Activated CD4-positive, alpha-beta T cell treated with anti-CD3 and anti-CD28 coated beads for 36 hours (primary cell): Measurements from ENCODE around the gene ARIH1. TPM values are rescaled to one million over a fixed set of nuclear protein-coding genes. Genes with fewer than 3 reads are reported as not detected.

Experiments used
- ATAC-seq: fragments of 200-7000 bp; cut with Tn5 transposase; one replicate; pipeline ENCODE4 v1.10.0; 2021; ENCODE audit warnings: mild to moderate bottlenecking, moderate library complexity
- CTCF ChIA-PET: fragments of 350-600 bp; sonication (Branson Sonifier 250); formaldehyde crosslinking; loops from one replicate; lab custom pipeline; 2021; ENCODE audit warnings: antibody characterized with exemption; lab: Charles Lee
- POLR2A ChIA-PET: fragments of 350-600 bp; sonication (Branson Sonifier 250); formaldehyde crosslinking; loops from one replicate; lab custom pipeline; 2021; ENCODE audit warnings: antibody characterized with exemption, inconsistent platforms; lab: Charles Lee
- DNase-seq: peaks from one replicate; pipeline ENCODE4 v3.0.0-alpha.2; 2020
- H3K27ac Mint-ChIP-seq: one replicate; pipeline ENCODE4 v1.8.0; 2021; ENCODE audit warnings: mixed read lengths
- H3K27me3 Mint-ChIP-seq: one replicate; pipeline ENCODE4 v1.8.0; 2021; ENCODE audit warnings: mixed read lengths
- H3K36me3 Mint-ChIP-seq: one replicate; pipeline ENCODE4 v1.8.0; 2021; ENCODE audit warnings: low read depth, mixed read lengths
- H3K4me1 Mint-ChIP-seq: one replicate; pipeline ENCODE4 v1.8.0; 2021; ENCODE audit warnings: mixed read lengths
- H3K4me3 Mint-ChIP-seq: one replicate; pipeline ENCODE4 v1.8.0; 2021; ENCODE audit warnings: mild to moderate bottlenecking, moderate library complexity, mixed read lengths
- H3K9me3 Mint-ChIP-seq: one replicate; pipeline ENCODE4 v1.8.0; 2021; ENCODE audit warnings: low read depth, mixed read lengths
- intact Hi-C, 2 experiments: fragments of 100-400 bp; cut with DNase I in 1 of 2; cut with micrococcal nuclease in 1 of 2; formaldehyde crosslinking; loops; one replicate each; pipeline versions ENCODE4 v1.14.2 to v1.15.1; 2022 to 2024; cut with DNase I, micrococcal nuclease
- total RNA-seq, 2 experiments: library from RNA; stranded (reverse); gene quantifications; one replicate each; pipeline ENCODE4 v1.2.3, GENCODE V29; 2021

ARIH1 gene
- total RNA-seq, 2 experiments from 2014 or later: 177 to 195 TPM

DNA sequence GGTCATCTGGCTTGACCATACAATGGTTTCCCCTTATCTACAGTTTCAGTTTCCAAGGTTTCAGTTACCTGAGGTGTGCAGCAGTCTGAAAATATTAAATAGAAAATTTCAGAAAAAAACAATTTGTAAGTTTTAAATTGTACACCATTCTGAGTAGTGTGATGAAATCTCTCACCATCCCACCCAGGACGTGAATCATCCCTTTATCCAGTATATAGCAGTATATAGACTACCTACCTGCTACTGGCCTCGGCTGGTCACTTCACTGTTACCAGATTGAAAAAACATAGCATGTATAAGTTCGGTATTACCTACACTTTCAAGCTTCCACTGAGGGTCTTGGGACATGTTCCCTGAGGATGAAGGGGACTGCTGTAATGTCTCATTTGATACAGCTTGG lies 12.0 kb downstream of the ARIH1 start:
- peaks cover 72% of the 10 kb centered on the region for H3K4me1 Mint-ChIP-seq
- intact Hi-C loops: no loop called here
- H3K4me3 Mint-ChIP-seq: no peak overlapping the region
- H3K27me3 Mint-ChIP-seq: no peaks in the 10 kb centered on the region
- ChIA-PET POLR2A (no interaction called here), CTCF (interaction anchor here (1.8 kb wide), 1 partner anchor 10 kb away, joined by 9 read pairs; no protein-coding TSS in a partner anchor)
- DNase-seq (no peak), ATAC-seq (peak; percentile 52)
- H3K9me3 Mint-ChIP-seq: no peaks in the 10 kb centered on the region
- no peak overlapping the region for H3K27ac Mint-ChIP-seq
- H3K36me3 Mint-ChIP-seq: peaks cover 21% of the 10 kb centered on the region

DNA sequence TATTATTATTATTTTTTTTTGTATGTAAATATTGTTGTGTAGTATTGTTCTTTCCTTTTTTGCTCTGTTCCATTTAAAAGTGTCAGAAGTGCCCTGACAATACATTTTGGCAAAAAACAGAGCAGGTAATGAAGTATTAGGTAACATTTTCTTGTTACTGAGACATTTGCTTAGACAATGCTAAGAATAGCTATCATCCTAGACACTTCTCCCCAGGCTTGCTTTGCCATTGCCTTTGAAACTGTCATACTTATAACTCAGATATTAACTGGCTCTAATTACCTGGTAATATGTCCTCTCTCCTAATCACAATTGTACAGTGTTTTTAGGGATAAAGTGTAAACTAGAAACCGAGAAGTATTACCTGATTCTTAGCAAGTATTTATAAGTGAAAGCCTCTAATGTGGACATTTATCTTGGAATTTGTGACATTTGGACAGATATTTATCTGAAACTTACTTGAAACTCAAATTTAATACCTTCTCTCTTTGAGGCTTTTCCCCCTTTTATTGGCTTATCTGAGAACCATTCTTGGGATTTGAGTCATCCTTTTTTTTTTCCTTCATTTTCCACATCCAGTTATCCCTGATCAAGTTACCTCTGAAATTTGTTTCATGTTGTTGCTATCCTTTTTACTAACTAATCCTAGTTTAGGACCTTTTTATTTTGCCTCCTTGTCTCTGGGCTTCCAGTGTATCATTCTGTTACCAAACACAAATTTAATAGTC lies 13.1 kb downstream of the ARIH1 start:
- no peaks in the 10 kb centered on the region for H3K9me3 Mint-ChIP-seq
- ChIA-PET CTCF (no interaction called here), POLR2A (no interaction called here)
- no peak for DNase-seq
- H3K4me1 Mint-ChIP-seq: peaks cover 71% of the 10 kb centered on the region
- H3K27ac Mint-ChIP-seq: no peak overlapping the region
- ATAC-seq: no peak
- H3K4me3 Mint-ChIP-seq: no peak overlapping the region
- peaks cover 18% of the 10 kb centered on the region for H3K36me3 Mint-ChIP-seq
- H3K27me3 Mint-ChIP-seq: no peaks in the 10 kb centered on the region
- intact Hi-C loops: no loop called here

DNA sequence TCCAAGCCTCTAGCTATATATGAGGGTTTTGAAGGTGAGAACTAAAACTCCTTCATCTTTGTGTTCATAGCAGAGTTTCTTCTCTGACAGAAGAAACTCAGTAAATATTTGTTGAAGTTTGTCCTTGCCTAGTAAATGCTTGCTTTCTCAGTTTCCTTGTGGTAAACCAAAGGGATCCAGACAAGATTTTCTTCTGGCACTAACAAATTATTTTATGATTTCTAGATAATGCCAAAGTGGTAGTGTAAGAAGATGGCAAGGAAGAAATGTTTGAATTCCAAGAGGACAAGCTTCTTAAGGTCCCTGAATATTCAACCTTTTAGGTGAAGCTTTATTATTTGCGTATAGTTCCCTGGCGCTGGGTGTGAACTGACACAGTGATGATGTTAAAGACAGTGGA lies 14.4 kb downstream of the ARIH1 start:
- DNase-seq: no peak
- ChIA-PET POLR2A (interaction anchor here (0.8 to 1.0 kb wide), 2 partner anchors 15 to 28 kb away, joined by 3 read pairs; no protein-coding TSS in a partner anchor), CTCF (interaction anchor here (1.1 to 1.9 kb wide), 2 partner anchors 11 to 261 kb away, joined by 3 to 6 read pairs; no protein-coding TSS in a partner anchor)
- H3K36me3 Mint-ChIP-seq: peaks cover 16% of the 10 kb centered on the region
- ATAC-seq: no peak
- H3K4me1 Mint-ChIP-seq: peaks cover 68% of the 10 kb centered on the region
- H3K9me3 Mint-ChIP-seq: no peaks in the 10 kb centered on the region
- H3K27ac Mint-ChIP-seq: no peak overlapping the region
- H3K27me3 Mint-ChIP-seq: no peaks in the 10 kb centered on the region
- H3K4me3 Mint-ChIP-seq: no peak overlapping the region
- intact Hi-C loops: no loop called here

DNA sequence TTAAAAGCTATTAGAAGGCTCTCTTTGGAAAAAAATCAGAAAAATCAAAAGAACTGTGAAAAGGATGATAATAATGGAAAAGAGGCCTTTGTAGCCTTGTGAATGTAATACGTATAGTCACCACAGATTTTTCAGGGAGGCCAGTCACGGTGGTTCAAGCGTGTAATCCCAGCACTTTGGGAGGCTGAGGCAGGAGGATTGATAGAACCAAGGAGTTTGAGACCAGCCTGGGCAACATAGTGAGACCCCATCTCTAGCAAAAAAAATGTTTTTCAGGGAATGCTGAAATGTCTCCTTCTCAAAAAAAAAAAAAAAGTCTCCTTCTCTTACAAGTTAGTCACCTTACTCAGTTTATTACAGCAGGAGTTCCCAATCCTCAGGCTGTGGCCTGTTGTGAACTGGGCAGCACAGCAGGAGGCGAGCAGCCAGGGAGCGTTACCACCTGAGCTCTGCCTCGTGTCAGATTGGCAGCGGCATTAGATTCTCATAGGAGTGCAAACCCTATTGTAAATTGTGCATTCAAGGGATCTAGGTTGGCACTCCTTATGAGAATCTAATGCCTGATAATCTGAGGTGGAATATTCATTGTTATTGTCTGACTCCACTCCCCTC lies 15.9 kb downstream of the ARIH1 start:
- no peak for ATAC-seq
- Mint-ChIP-seq H3K36me3 (peaks cover 10% of the 10 kb centered on the region), H3K27me3 (no peaks in the 10 kb centered on the region), H3K9me3 (no peaks in the 10 kb centered on the region), H3K27ac (no peak overlapping the region), H3K4me1 (peaks cover 71% of the 10 kb centered on the region), H3K4me3 (no peak overlapping the region)
- POLR2A ChIA-PET: no interaction called here
- intact Hi-C loops: no loop called here
- CTCF ChIA-PET: interaction anchor here (0.7 to 1.9 kb wide), 3 partner anchors 12 to 249 kb away, joined by 3 to 6 read pairs (median 4); no protein-coding TSS in a partner anchor
- no peak for DNase-seq

GRCh38 chr15:72491768-72492167 lies 17.6 kb downstream of the ARIH1 start:
- ATAC-seq (peak; percentile 86), DNase-seq (no peak)
- H3K4me3 Mint-ChIP-seq: no peak overlapping the region
- peaks cover 74% of the 10 kb centered on the region for H3K4me1 Mint-ChIP-seq
- peaks cover 5% of the 10 kb centered on the region for H3K36me3 Mint-ChIP-seq
- H3K27me3 Mint-ChIP-seq: no peaks in the 10 kb centered on the region
- no peak overlapping the region for H3K27ac Mint-ChIP-seq
- intact Hi-C loops: no loop called here
- CTCF ChIA-PET: interaction anchor here (0.8 to 1.1 kb wide), 2 partner anchors 22 to 260 kb away, joined by 3 read pairs; no protein-coding TSS in a partner anchor
- no peaks in the 10 kb centered on the region for H3K9me3 Mint-ChIP-seq
- POLR2A ChIA-PET: no interaction called here

- no peak for DNase-seq
- ChIA-PET POLR2A (no interaction called here), CTCF (interaction anchor here (1.1 to 1.6 kb wide), 4 partner anchors 14 to 107 kb away, joined by 3 to 4 read pairs (median 3); no protein-coding TSS in a partner anchor)
- Mint-ChIP-seq H3K36me3 (peaks cover 5% of the 10 kb centered on the region), H3K4me1 (peaks cover 77% of the 10 kb centered on the region), H3K27ac (no peak overlapping the region), H3K9me3 (no peaks in the 10 kb centered on the region), H3K4me3 (no peak overlapping the region), H3K27me3 (no peaks in the 10 kb centered on the region)
- intact Hi-C loops: no loop called here
- no peak for ATAC-seq
These were observed 18.6 kb downstream of the ARIH1 start for GRCh38 chr15:72492733-72493132.

GRCh38 chr15:72493220-72493619 lies 19.1 kb downstream of the ARIH1 start:
- Mint-ChIP-seq H3K9me3 (no peaks in the 10 kb centered on the region), H3K27ac (no peak overlapping the region), H3K36me3 (peaks cover 6% of the 10 kb centered on the region), H3K4me3 (no peak overlapping the region), H3K4me1 (peaks cover 75% of the 10 kb centered on the region), H3K27me3 (no peaks in the 10 kb centered on the region)
- intact Hi-C loops: no loop called here
- DNase-seq: no peak
- ChIA-PET CTCF (interaction anchor here (0.8 to 1.6 kb wide), 4 partner anchors 14 to 107 kb away, joined by 3 to 4 read pairs (median 3); no protein-coding TSS in a partner anchor), POLR2A (interaction anchor here (0.7 kb wide), 1 partner anchor 12 kb away, joined by 3 read pairs; no protein-coding TSS in a partner anchor)
- ATAC-seq: no peak

- H3K4me3 Mint-ChIP-seq: no peak overlapping the region
- peaks cover 72% of the 10 kb centered on the region for H3K4me1 Mint-ChIP-seq
- ChIA-PET CTCF (interaction anchor here (0.6 to 2.0 kb wide), 7 partner anchors 19 to 352 kb away, joined by 3 to 7 read pairs (median 3); no protein-coding TSS in a partner anchor), POLR2A (interaction anchor here (0.7 to 1.5 kb wide), 2 partner anchors 12 to 19 kb away, joined by 3 to 4 read pairs; no protein-coding TSS in a partner anchor)
- no peak for DNase-seq
- no peaks in the 10 kb centered on the region for H3K9me3 Mint-ChIP-seq
- ATAC-seq: no peak
- intact Hi-C loops: no loop called here
- H3K27me3 Mint-ChIP-seq: no peaks in the 10 kb centered on the region
- peak overlapping the region; percentile 55 for H3K27ac Mint-ChIP-seq
- H3K36me3 Mint-ChIP-seq: peaks cover 8% of the 10 kb centered on the region
These were observed 20.9 kb downstream of the ARIH1 start for GRCh38 chr15:72495007-72495406.

DNA sequence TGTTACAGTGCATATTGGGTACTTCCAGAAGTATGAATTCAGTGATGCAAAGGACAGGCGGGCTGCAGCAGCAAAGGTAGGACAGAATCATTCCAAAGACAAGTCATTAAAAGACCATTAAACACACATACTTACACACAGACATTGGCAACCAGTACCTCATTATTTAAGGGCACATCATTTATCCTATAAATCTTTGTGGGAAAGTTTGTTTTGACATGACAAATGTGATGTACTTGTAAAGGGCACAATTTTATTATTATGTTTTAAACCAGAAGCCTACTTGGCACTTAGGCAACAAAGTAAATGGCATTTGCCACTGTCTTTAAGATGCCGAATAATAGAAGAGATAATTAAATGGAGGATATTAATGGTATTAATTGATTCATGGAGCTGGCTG lies 22.7 kb downstream of the ARIH1 start:
- Mint-ChIP-seq H3K4me1 (peaks cover 66% of the 10 kb centered on the region), H3K27ac (no peak overlapping the region), H3K36me3 (peaks cover 11% of the 10 kb centered on the region), H3K4me3 (no peak overlapping the region), H3K9me3 (no peaks in the 10 kb centered on the region), H3K27me3 (no peaks in the 10 kb centered on the region)
- no peak for ATAC-seq
- intact Hi-C loops: no loop called here
- ChIA-PET POLR2A (interaction anchor here (0.6 kb wide), 1 partner anchor 37 kb away, joined by 3 read pairs; no protein-coding TSS in a partner anchor), CTCF (interaction anchor here (0.6 kb wide), 1 partner anchor 15 kb away, joined by 3 read pairs; no protein-coding TSS in a partner anchor)
- no peak for DNase-seq

DNA sequence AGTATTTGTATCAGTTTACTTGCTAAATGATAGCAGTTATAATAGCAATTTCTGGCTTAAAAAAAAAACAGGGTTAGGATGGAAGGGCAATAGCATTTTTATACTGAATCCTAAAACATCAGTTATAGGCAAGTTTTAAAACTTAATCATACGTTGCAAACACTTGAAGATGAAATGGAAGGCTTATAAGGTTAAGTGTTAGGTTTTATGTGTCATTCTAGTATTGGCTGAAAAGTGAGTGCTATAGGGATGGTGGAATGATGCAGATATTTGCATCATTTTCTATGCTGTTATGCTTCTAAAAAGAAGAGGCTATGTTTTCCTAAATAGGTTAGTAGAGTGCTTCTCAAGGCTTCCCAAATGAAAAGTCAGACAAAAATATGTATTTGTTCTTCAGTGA lies 23.3 kb downstream of the ARIH1 start:
- Mint-ChIP-seq H3K36me3 (peaks cover 11% of the 10 kb centered on the region), H3K27me3 (no peaks in the 10 kb centered on the region), H3K9me3 (no peaks in the 10 kb centered on the region), H3K27ac (no peak overlapping the region), H3K4me3 (no peak overlapping the region), H3K4me1 (peaks cover 66% of the 10 kb centered on the region)
- DNase-seq: no peak
- ATAC-seq: peak; percentile 65
- intact Hi-C loops: no loop called here
- ChIA-PET POLR2A (interaction anchor here (0.6 kb wide), 1 partner anchor 36 kb away, joined by 3 read pairs; no protein-coding TSS in a partner anchor), CTCF (no interaction called here)

GRCh38 chr15:72502220-72502809 lies 28.2 kb downstream of the ARIH1 start:
- no peaks in the 10 kb centered on the region for H3K9me3 Mint-ChIP-seq
- no peak overlapping the region for H3K4me3 Mint-ChIP-seq
- no peak overlapping the region for H3K27ac Mint-ChIP-seq
- POLR2A ChIA-PET: no interaction called here
- ATAC-seq: no peak
- CTCF ChIA-PET: interaction anchor here (0.6 kb wide), 1 partner anchor 98 kb away, joined by 4 read pairs; no protein-coding TSS in a partner anchor
- H3K4me1 Mint-ChIP-seq: peaks cover 56% of the 10 kb centered on the region
- H3K27me3 Mint-ChIP-seq: no peaks in the 10 kb centered on the region
- DNase-seq: no peak
- intact Hi-C loops: loop anchor here in 1 of 2 experiments (10.0 kb wide), 1 partner anchor 48 kb away; no protein-coding TSS in a partner anchor
- H3K36me3 Mint-ChIP-seq: peaks cover 17% of the 10 kb centered on the region
